OCI-LY1 (cell line): ENCODE results near the gene PPM1F.

Experiments used
- H2AFZ ChIP-seq: fragments of 200-600 bp; sonication (generic), shearing (Covaris generic); 2 replicates; pipeline ENCODE4 v1.6.0; 2014; ENCODE audit warnings: antibody characterized with exemption, mild to moderate bottlenecking, low read length
- H3F3A ChIP-seq: fragments of 200-600 bp; sonication (generic), shearing (Covaris generic); 2 replicates; pipeline ENCODE4 v1.6.0; 2014; ENCODE audit warnings: mild to moderate bottlenecking, antibody characterized with exemption, low read length, moderate library complexity; ENCODE audit not compliant: insufficient read depth
- H3K27ac ChIP-seq: fragments of 200-600 bp; sonication (generic); 2 replicates; pipeline ENCODE4 v1.5.1; 2014; ENCODE audit warnings: low read length, mixed run types, mild to moderate bottlenecking, low read depth; ENCODE audit not compliant: poor library complexity, severe bottlenecking
- H3K27me3 ChIP-seq: fragments of 200-600 bp; sonication (generic); 2 replicates; pipeline ENCODE4 v1.6.0; 2014; ENCODE audit warnings: antibody characterized with exemption, mild to moderate bottlenecking, low read length, moderate library complexity; ENCODE audit not compliant: insufficient read depth
- H3K36me3 ChIP-seq: fragments of 200-600 bp; sonication (generic); 2 replicates; pipeline ENCODE4 v1.6.1; 2014; ENCODE audit warnings: mild to moderate bottlenecking, antibody characterized with exemption, low read length, moderate library complexity, mixed read lengths; ENCODE audit not compliant: insufficient read depth
- H3K4me1 ChIP-seq: fragments of 200-600 bp; sonication (generic); 2 replicates; pipeline ENCODE4 v1.5.1; 2014; ENCODE audit warnings: mild to moderate bottlenecking, low read length, moderate library complexity; ENCODE audit not compliant: insufficient read depth, severe bottlenecking
- H3K4me2 ChIP-seq: fragments of 200-600 bp; sonication (generic), shearing (Covaris generic); 2 replicates; pipeline ENCODE4 v1.6.1; 2014; ENCODE audit warnings: low read length
- H3K4me3 ChIP-seq: fragments of 200-600 bp; sonication (generic); 2 replicates; pipeline ENCODE4 v1.5.1; 2014; ENCODE audit warnings: low read length, low read depth, mild to moderate bottlenecking, mixed read lengths; ENCODE audit not compliant: poor library complexity, severe bottlenecking
- H3K79me2 ChIP-seq: fragments of 200-600 bp; shearing (Covaris generic); 2 replicates; pipeline ENCODE4 v1.6.1; 2016; ENCODE audit warnings: mixed run types, low read length, mixed read lengths; ENCODE audit not compliant: insufficient read depth
- H3K9ac ChIP-seq: fragments of 200-600 bp; sonication (generic), shearing (Covaris generic); 2 replicates; pipeline ENCODE4 v1.6.1; 2014; ENCODE audit warnings: mild to moderate bottlenecking, low read length, mixed read lengths
- H3K9me2 ChIP-seq: fragments of 200-600 bp; sonication (generic), shearing (Covaris generic); 2 replicates; pipeline ENCODE4 v1.6.1; 2014; ENCODE audit warnings: low read depth, mild to moderate bottlenecking, low read length, mixed read lengths
- H3K9me3 ChIP-seq: fragments of 200-600 bp; shearing (Covaris generic); 2 replicates; pipeline ENCODE4 v1.6.1; 2014; ENCODE audit warnings: low read length, mixed read lengths
- H4K20me1 ChIP-seq: fragments of 200-600 bp; sonication (generic), shearing (Covaris generic); 2 replicates; pipeline ENCODE4 v1.6.0; 2016; ENCODE audit warnings: mild to moderate bottlenecking, low read length; ENCODE audit not compliant: insufficient read depth
- EZH2 ChIP-seq: fragments of 200-600 bp; sonication (generic), shearing (Covaris generic); IDR thresholded peaks from 2 replicates; pipeline ENCODE4 v1.8.0; 2017; ENCODE audit warnings: borderline replicate concordance, mixed run types, mild to moderate bottlenecking, antibody characterized with exemption, low read length, moderate library complexity, mixed read lengths
- TF ChIP-seq, protein P1 (sequence below): fragments of 200-600 bp; sonication (generic), shearing (Covaris generic); IDR thresholded peaks from 2 replicates; pipeline ENCODE4 v1.5.1; 2017; ENCODE audit warnings: mild to moderate bottlenecking, antibody characterized with exemption, low read length, moderate library complexity, mixed read lengths

PPM1F gene

DNA sequence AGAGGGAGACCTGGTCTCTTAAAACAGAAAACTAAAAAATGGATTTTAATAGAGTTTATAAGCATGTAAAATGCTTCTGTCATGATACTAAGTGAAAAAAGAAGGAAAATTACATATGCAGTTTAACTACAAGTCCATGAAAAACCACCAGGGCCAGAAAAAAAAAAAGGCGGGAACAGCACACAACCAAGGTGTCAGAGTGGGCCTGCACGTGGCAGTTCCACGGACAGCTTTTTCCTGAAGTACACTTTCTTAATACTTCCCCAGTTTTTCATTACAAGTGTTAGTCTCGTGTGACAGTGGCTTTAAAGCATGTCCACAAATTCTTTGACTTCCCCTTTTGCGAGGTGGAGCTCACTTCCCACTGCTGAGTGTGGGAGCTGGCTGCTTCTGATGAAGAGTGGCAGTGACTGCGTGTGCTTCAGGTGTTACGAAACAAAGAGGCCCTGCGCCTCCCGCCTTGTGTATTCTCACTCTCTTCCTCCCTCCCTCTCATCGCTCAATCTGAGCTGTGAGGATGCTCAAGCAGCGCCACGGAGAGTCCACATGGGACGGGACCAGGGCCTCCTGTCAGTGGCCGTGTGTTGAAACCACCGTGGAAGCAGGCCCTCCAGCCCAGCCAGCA, 16.4 kb downstream of the PPM1F start:
- no peaks in the 10 kb centered on the region for H3K9me2 ChIP-seq
- H3K27me3 ChIP-seq: no peaks in the 10 kb centered on the region
- no peak for TF ChIP-seq EZH2
- TF ChIP-seq, protein P1, sequence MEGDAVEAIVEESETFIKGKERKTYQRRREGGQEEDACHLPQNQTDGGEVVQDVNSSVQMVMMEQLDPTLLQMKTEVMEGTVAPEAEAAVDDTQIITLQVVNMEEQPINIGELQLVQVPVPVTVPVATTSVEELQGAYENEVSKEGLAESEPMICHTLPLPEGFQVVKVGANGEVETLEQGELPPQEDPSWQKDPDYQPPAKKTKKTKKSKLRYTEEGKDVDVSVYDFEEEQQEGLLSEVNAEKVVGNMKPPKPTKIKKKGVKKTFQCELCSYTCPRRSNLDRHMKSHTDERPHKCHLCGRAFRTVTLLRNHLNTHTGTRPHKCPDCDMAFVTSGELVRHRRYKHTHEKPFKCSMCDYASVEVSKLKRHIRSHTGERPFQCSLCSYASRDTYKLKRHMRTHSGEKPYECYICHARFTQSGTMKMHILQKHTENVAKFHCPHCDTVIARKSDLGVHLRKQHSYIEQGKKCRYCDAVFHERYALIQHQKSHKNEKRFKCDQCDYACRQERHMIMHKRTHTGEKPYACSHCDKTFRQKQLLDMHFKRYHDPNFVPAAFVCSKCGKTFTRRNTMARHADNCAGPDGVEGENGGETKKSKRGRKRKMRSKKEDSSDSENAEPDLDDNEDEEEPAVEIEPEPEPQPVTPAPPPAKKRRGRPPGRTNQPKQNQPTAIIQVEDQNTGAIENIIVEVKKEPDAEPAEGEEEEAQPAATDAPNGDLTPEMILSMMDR: no peak
- peaks cover 21% of the 10 kb centered on the region for H3K4me1 ChIP-seq
- no peak overlapping the region for H2AFZ ChIP-seq
- no peaks in the 10 kb centered on the region for H3K9me3 ChIP-seq
- H3K4me3 ChIP-seq: no peak overlapping the region
- H3K27ac ChIP-seq: no peak overlapping the region
- H3K79me2 ChIP-seq: no peaks in the 10 kb centered on the region
- H3K9ac ChIP-seq: no peak overlapping the region
- H3K4me2 ChIP-seq: no peak overlapping the region
- H3F3A ChIP-seq: no peaks in the 10 kb centered on the region
- H4K20me1 ChIP-seq: no peaks in the 10 kb centered on the region
- H3K36me3 ChIP-seq: peaks cover 5% of the 10 kb centered on the region; the same call in 1 of the 2 replicates

DNA sequence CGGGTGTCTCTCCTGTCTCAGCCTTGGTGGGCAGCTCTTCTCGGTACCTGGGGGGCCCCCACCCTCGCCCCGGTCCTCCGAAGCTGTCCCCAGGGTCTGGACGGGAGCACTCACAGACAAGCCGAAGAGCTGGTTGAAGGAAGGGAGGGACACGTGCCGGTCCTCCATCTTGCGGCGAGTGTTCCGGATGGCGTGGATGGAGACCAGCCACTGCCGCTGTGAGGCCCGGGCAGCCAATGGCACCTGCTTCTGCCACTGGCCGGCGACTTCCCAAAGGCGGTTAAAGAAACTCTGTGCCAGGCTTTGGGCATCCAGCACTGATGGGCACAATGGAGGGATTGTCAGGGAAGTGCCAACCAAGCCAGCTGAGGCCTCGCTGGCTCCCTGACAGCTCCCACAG, 18.7 kb downstream of the PPM1F start:
- Histone ChIP-seq H3K9me3 (no peaks in the 10 kb centered on the region), H3K79me2 (no peaks in the 10 kb centered on the region), H3K4me3 (no peak overlapping the region), H3K36me3 (peaks cover 12% of the 10 kb centered on the region), H3K4me2 (no peak overlapping the region), H3K27me3 (no peaks in the 10 kb centered on the region), H2AFZ (no peak overlapping the region), H3K9ac (no peak overlapping the region), H3K27ac (no peak overlapping the region), H3K9me2 (no peaks in the 10 kb centered on the region), H3F3A (no peaks in the 10 kb centered on the region), H4K20me1 (no peaks in the 10 kb centered on the region), H3K4me1 (peaks cover 14% of the 10 kb centered on the region)
- no peak for TF ChIP-seq EZH2
- TF ChIP-seq, protein P1: no peak

DNA sequence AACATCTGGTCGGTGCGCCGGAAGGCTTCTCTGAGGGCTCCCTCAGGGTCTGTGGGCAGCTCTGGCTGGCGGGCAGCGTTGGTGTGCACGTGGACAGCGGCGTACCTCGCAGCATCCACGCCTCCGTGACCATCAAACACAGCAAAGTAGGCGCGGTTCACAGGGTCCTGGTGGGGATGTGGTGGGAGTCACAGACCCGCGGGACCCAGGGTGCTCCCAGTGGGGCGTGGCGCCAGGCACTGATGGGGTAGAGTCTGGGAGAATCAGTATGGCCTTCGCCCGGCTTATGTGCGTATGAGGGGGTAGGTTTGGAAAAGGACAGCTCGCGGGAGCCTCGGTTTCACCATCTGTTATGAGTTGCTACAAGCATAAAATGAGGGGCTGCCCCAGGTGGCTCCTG, 19.2 kb downstream of the PPM1F start:
- Histone ChIP-seq H3K4me1 (peaks cover 9% of the 10 kb centered on the region), H3K27me3 (no peaks in the 10 kb centered on the region), H4K20me1 (no peaks in the 10 kb centered on the region), H3F3A (no peaks in the 10 kb centered on the region), H3K9ac (no peak overlapping the region), H3K27ac (no peak overlapping the region), H3K9me3 (no peaks in the 10 kb centered on the region), H3K36me3 (peaks cover 13% of the 10 kb centered on the region), H3K79me2 (no peaks in the 10 kb centered on the region), H3K9me2 (no peaks in the 10 kb centered on the region), H3K4me3 (no peak overlapping the region), H2AFZ (no peak overlapping the region), H3K4me2 (no peak overlapping the region)
- no peak for TF ChIP-seq EZH2
- TF ChIP-seq, protein P1: no peak
